BE2C (cell line): Measurements from ENCODE around the gene HNMT.

Source experiments
- DNase-seq: peaks from one replicate; pipeline ENCODE4 v3.0.0-alpha.2; 2020
- H3K27me3 ChIP-seq: fragments of 250-450 bp; sonication (Bioruptor Pico); 2 replicates; pipeline ENCODE4 v1.5.1; 2020; ENCODE audit warnings: mild to moderate bottlenecking
- H3K36me3 ChIP-seq: fragments of 250-450 bp; sonication (Bioruptor Pico); 2 replicates; pipeline ENCODE4 v1.5.1; 2020; ENCODE audit warnings: mild to moderate bottlenecking
- H3K4me1 ChIP-seq: fragments of 250-450 bp; sonication (Bioruptor Pico); 2 replicates; pipeline ENCODE4 v1.5.1; 2020
- H3K4me3 ChIP-seq: 2 replicates; pipeline ENCODE4 v1.5.1; 2011; ENCODE audit warnings: low read depth, low read length
- H3K9me3 ChIP-seq: fragments of 250-450 bp; sonication (Bioruptor Pico); 2 replicates; pipeline ENCODE4 v1.5.1; 2020
- CTCF ChIP-seq: IDR thresholded peaks from 2 replicates; pipeline ENCODE4 v1.5.1; 2012; ENCODE audit warnings: mild to moderate bottlenecking, low read depth, low read length

Gene HNMT

GRCh38 chr2:138016351-138017087 lies 52.2 kb downstream of the HNMT start:
- DNase-seq = no peak
- H3K27me3 ChIP-seq = no peaks in the 10 kb centered on the region
- no peak for TF ChIP-seq CTCF
- H3K4me3 ChIP-seq = no peak overlapping the region
- no peaks in the 10 kb centered on the region for H3K4me1 ChIP-seq
- H3K36me3 ChIP-seq = no peaks in the 10 kb centered on the region
- H3K9me3 ChIP-seq = no peaks in the 10 kb centered on the region

GRCh38 chr2:138017824-138018223 lies 53.6 kb downstream of the HNMT start:
- no peak for TF ChIP-seq CTCF
- no peak overlapping the region for H3K4me3 ChIP-seq
- no peaks in the 10 kb centered on the region for H3K9me3 ChIP-seq
- no peaks in the 10 kb centered on the region for H3K4me1 ChIP-seq
- no peaks in the 10 kb centered on the region for H3K36me3 ChIP-seq
- H3K27me3 ChIP-seq = no peaks in the 10 kb centered on the region
- no peak for DNase-seq

GRCh38 chr2:138018866-138019688 lies 54.8 kb downstream of the HNMT start:
- no peak for DNase-seq
- Histone ChIP-seq H3K27me3 (no peaks in the 10 kb centered on the region), H3K4me3 (no peak overlapping the region), H3K4me1 (no peaks in the 10 kb centered on the region), H3K36me3 (no peaks in the 10 kb centered on the region), H3K9me3 (no peaks in the 10 kb centered on the region)
- TF ChIP-seq CTCF = no peak

GRCh38 chr2:138020432-138020831 lies 56.2 kb downstream of the HNMT start:
- TF ChIP-seq CTCF = no peak
- Histone ChIP-seq H3K36me3 (no peaks in the 10 kb centered on the region), H3K4me3 (no peak overlapping the region), H3K4me1 (no peaks in the 10 kb centered on the region), H3K27me3 (no peaks in the 10 kb centered on the region), H3K9me3 (no peaks in the 10 kb centered on the region)
- no peak for DNase-seq

- H3K36me3 ChIP-seq = no peaks in the 10 kb centered on the region
- H3K4me1 ChIP-seq = no peaks in the 10 kb centered on the region
- H3K4me3 ChIP-seq = no peak overlapping the region
- no peak for DNase-seq
- H3K9me3 ChIP-seq = no peaks in the 10 kb centered on the region
- TF ChIP-seq CTCF = no peak
- H3K27me3 ChIP-seq = no peaks in the 10 kb centered on the region
These were observed 56.9 kb downstream of the HNMT start for GRCh38 chr2:138021154-138021553.

GRCh38 chr2:138023298-138023697 lies 59.0 kb downstream of the HNMT start:
- DNase-seq = no peak
- Histone ChIP-seq H3K27me3 (no peaks in the 10 kb centered on the region), H3K36me3 (no peaks in the 10 kb centered on the region), H3K9me3 (no peaks in the 10 kb centered on the region), H3K4me1 (no peaks in the 10 kb centered on the region), H3K4me3 (no peak overlapping the region)
- TF ChIP-seq CTCF = no peak
